Stimulated activated CD8-positive, alpha-beta memory T cell treated with anti-CD3 and anti-CD28 coated beads, Interleukin-7, amount 100 ng/mL, for 4 hours (primary cell): ENCODE measurements around the gene TULP4.

ENCODE experiments used
- DNase-seq, 2 donors: peaks; one replicate each; pipeline ENCODE4 v3.0.0-alpha.2; 2020; ENCODE audit warnings: low read depth in 2 of 2

Gene TULP4

DNA sequence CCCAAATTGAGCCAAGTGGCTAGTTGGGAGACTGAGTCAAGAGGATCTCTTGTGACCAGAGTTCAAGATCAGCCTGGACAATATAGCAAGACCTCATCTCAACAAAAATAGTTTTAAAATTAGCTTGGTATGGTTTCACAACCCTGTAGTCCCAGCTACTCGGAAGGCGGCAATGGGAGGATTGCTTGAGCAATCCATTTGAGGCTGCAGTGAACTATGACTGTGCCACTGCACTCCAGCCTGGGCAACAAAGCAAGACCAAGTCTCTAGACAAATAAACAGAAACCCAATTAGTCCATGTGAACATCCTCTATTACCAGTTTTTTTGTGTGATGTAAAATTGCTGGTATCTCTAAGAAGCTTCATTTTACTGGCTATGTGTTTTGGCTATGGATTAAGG lies 106.2 kb downstream of the TULP4 start:
- no peak for DNase-seq

DNA sequence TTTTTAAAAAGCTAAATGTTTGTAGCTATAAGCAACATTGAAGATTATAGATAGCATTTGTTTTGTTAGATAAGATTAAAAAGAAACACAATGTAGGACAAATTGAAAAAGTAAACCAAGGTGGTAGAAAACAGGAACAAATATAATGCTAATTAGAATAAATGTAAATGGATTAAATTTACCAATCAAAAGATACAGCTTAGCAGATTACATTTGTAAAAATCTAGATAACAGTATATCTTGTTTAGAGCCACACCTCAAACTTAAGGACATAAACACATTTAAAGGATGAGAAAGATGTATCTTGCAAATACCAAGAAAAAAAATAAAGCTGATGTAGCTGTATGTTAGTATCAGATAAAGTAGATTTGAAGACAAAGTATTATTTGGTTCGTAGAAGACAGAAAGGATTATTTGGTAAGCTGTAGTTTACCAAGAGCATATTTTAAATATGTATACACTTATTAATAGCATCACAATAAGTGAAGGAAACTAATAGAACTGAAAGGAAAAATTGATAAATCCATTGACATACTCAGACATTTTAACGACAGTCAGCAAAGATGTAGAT lies 107.2 kb downstream of the TULP4 start:
- no peak for DNase-seq

DNA sequence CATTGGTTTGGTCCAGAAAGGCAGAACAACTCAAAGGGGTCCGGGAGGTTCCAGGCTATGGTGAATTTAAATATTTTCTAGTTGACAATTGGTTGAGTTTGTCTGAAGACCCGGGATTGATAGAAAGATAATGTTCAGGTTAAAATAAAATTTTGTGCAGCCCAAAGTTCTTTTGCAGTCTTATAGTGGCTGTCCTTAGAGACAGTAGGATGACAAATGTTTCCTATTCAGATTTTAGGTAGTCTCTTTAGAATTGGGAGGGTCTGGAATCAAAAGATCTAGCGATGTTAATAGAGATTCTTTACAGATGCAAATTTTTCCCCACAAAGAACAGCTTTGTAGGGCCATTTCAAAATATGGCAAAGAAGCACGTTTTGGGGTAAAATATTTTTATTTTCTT lies 109.1 kb downstream of the TULP4 start:
- DNase-seq, result no peak

- DNase-seq, result no peak
These were observed 110.5 kb downstream of the TULP4 start for GRCh38 chr6:158422629-158423238.

- no peak for DNase-seq
These were observed 118.8 kb downstream of the TULP4 start for GRCh38 chr6:158431036-158431435.

GRCh38 chr6:158431560-158431959 lies 119.3 kb downstream of the TULP4 start:
- no peak for DNase-seq

GRCh38 chr6:158437571-158437970 lies 125.3 kb downstream of the TULP4 start:
- no peak for DNase-seq

GRCh38 chr6:158438226-158438625 lies 126.0 kb downstream of the TULP4 start:
- DNase-seq, result no peak

- no peak for DNase-seq
These were observed 127.0 kb downstream of the TULP4 start for GRCh38 chr6:158439255-158439654.

- DNase-seq, result no peak
These were observed 129.5 kb downstream of the TULP4 start for GRCh38 chr6:158441716-158442215.

DNA sequence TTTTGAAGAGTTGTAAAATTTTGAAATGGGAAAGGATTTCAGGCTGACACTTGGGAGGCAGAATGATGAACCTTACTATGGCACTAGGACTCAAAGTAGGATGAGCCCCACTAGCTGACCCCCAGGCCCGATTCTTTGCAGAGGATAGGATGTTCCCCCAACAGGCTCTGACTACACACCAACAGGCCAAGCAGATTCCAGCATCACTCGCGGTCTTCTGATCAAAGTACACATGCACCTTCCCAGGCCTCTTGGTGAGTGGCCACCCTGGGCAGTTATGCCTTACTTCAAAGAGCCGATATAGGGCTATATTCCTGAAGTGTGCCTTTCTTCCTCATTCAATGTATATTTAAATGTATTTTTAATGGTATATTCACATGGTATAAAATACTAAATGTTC lies 130.0 kb downstream of the TULP4 start:
- no peak for DNase-seq

- DNase-seq, result no peak
These were observed 133.3 kb downstream of the TULP4 start for GRCh38 chr6:158445426-158446085.

- no peak for DNase-seq
These were observed 136.6 kb downstream of the TULP4 start for GRCh38 chr6:158448856-158449255.

DNA sequence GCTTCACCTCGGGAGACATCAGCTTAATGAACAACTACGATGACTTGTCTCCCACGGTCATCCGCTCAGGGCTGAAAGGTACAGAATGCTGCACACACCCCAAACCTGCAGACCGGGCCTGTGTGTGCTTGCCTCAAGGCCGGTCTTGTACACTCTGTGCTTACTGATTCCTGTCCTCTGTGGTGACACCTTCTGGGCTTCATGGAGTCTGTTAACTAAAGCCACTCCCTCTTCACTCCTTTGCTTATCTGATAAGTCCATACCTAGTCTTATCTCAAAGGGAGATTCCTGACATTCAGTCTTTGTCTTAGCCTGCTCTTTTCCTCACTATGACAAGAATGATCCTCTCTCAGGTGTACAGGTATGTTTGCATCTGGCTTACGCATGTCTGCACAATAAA lies 139.9 kb downstream of the TULP4 start:
- DNase-seq, result no peak

- DNase-seq, result no peak
These were observed 144.9 kb downstream of the TULP4 start for GRCh38 chr6:158457131-158457530.

DNA sequence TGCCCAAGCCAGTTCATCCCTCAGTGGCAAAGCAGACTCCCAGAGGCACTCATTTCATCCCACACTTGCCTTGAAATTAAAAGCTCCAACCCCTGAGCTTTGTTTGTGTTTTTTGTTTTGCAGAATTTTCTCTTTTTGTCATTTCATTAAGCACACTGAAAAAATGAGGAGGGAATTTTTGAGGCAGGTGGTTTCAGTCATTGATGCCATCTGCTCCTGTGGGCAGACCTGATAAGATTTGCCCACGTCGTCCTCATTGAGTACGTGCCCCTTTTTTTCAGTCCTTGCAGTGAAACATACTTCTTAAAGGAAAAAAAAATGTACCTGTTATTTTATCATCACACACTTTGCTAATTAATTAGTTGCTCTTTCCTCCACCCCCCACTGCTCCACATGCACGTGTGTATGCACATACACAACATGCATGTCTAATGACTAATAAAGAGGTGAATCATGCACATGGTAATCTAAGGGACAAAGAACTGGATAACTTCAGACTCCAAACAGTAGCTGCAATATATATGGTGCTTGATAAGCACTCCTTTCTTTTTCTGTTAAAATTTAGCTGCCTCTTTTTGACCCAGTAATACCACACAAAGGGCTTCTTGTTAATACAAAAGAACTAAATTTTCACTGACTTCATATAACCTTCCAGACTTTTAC lies 145.5 kb downstream of the TULP4 start:
- DNase-seq, result no peak

DNA sequence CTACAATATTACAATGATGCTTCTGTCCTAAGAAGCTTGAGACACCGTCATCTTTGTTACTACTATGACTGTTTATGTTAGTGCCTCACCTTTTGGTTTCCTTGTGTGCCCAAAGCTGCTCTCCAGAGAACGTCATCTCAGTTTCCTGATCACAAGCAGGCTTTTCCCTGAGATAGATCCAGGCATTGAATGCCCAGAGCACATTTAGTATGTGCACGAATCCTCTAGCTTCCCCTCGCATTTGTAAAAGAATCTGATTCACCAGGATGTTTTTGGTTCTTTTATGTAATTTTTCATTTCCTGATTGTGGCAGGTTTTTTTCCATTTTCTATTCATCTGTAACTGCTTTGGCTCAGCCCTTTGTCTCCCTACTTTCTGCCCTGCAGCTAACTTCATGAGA lies 147.5 kb downstream of the TULP4 start:
- no peak for DNase-seq

- DNase-seq, result no peak
These were observed 148.4 kb downstream of the TULP4 start for GRCh38 chr6:158460602-158461169.

- DNase-seq, result no peak
These were observed 149.7 kb downstream of the TULP4 start for GRCh38 chr6:158461954-158462353.

GRCh38 chr6:158464483-158464882 lies 152.2 kb downstream of the TULP4 start:
- no peak for DNase-seq

DNA sequence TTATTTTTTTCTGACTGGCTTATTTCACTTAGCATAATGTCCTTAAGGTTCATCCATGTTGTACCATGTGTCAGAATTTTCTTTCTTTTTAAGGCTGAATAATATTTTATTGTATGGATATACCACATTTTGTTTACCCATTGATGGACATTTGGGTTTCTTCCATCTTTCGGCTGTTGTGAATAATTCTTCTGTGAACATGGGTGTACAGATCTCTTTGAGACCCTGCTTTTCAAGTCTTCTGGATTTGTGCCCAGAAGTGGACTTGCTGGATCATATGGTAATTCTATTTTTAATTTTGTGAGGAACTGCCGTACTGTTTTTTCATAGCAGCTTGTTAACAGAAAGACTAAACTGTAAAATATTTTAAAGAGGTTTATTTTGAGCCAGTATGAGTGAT lies 153.0 kb downstream of the TULP4 start:
- no peak for DNase-seq

DNA sequence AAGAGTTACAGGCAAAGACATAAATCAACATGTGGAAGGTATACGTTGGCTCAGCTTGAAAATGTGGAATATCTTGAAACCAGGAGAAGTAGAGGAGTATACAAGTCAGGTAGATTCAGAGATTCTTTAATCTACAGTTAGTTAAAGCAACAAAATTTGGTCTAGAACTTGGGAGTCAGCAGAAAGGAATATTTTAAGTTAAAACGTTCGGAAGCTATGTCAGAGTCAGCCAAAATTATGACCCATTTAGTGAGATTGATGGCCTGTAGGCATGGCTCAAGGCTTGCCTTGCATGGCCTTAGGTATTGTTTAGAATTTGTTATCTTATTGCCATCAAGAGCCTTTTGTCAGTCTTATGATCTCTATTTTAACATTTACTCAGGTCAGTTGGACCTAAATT lies 153.5 kb downstream of the TULP4 start:
- DNase-seq, result no peak
